MM.1S (cell line): ENCODE data around the gene MID1.

ENCODE experiments used
- CTCF ChIP-seq: fragments of 300-600 bp; sonication (generic); IDR thresholded peaks from 2 replicates; pipeline ENCODE4 v1.5.1; 2016; ENCODE audit warnings: antibody characterized with exemption, low read length, mixed read lengths
- EZH2 ChIP-seq: fragments of 300-600 bp; sonication (generic); optimal IDR thresholded peaks from 2 replicates; pipeline ENCODE3; 2017; ENCODE audit warnings: low read depth, mild to moderate bottlenecking, antibody characterized with exemption, low read length, mixed read lengths

DNA sequence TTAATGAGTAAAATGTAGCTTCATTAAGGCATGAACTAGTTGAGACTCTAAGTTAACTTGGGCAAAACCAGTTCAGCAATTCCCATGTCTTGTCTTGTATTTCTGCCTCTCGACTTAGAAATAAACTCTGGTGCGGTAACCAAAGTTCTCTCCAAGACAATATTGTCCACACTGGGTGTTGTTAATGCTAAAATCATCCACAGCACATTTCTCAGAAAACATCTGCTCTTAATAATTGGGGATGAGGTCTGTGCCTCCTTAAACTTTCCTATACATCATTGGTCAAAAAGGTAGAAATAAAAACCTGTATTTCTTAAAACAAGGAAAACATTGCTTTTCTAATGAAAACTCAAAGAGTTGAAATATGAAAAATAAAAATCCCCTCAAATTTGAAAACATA lies 32.9 kb upstream of the MID1 start:
- no peak for TF ChIP-seq EZH2
- no peak for TF ChIP-seq CTCF
